Skin epidermis (tissue), 12 donors: Measurements from ENCODE around the gene EIF2B1.

Experiments used
- H3K27ac ChIP-seq, 21 experiments: fragments of 200-600 bp; sonication (generic) in 11 of 21; one replicate each; pipeline ENCODE4 v1.5.0; 2020; ENCODE audit warnings: mild to moderate bottlenecking in 3 of 21, inconsistent platforms in 2 of 21, moderate library complexity in 2 of 21
- H3K4me3 ChIP-seq, 7 experiments: fragments of 200-600 bp; sonication (generic) in 2 of 7; one replicate each; pipeline ENCODE4 v1.5.0; 2020; ENCODE audit warnings: inconsistent platforms in 2 of 7, mild to moderate bottlenecking in 2 of 7, moderate library complexity in 1 of 7

The EIF2B1 gene

GRCh38 chr12:123633379-123634141 lies at the start of gene EIF2B1, which contains the start of gene GTF2H3:
Gene EIF2B1, minus strand, starts transcription at chr12:123633686. Its CDS starts 129 bp downstream, at chr12:123633557.
Gene GTF2H3, plus strand, starts transcription at chr12:123633829. Its CDS starts 31 bp downstream, at chr12:123633860.
- peak within 1 kb of the TSS in 20 of 21 experiments; percentile 27 to 92 (median 85) for H3K27ac ChIP-seq

DNA sequence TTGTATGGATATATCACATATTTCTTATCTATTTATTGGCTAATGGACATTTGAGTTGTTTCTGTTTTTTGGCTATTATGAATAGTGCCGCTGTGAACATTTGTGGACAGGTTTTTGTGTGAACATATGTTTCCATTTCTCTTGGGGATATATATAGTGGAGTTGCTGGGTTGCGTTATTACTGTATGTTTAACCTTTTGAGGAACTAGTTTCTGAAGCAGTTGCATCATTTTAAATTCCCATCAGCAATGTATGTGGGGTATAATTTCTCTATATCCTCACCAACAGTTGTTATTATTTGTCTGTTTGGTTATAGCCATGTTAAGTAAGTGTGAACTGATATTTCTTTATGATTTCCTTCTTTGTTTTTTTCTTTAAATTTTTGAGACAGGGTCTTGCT lies 48.1 kb upstream of the EIF2B1 start:
- H3K27ac ChIP-seq = no peak overlapping the region
- no peak overlapping the region for H3K4me3 ChIP-seq

More at GRCh38 chr12:123633379-123634141, at the start of gene EIF2B1, which contains the start of gene GTF2H3:
- H3K4me3 ChIP-seq = peak within 1 kb of the TSS; percentile 75 to 98 (median 84)

GRCh38 chr12:123678981-123679380 lies 45.5 kb upstream of the EIF2B1 start:
- Histone ChIP-seq H3K27ac (no peak overlapping the region), H3K4me3 (no peak overlapping the region)

- no peak overlapping the region for H3K4me3 ChIP-seq
- H3K27ac ChIP-seq = no peak overlapping the region
Measured at GRCh38 chr12:123676616-123677320, 43.3 kb upstream of the EIF2B1 start.

DNA sequence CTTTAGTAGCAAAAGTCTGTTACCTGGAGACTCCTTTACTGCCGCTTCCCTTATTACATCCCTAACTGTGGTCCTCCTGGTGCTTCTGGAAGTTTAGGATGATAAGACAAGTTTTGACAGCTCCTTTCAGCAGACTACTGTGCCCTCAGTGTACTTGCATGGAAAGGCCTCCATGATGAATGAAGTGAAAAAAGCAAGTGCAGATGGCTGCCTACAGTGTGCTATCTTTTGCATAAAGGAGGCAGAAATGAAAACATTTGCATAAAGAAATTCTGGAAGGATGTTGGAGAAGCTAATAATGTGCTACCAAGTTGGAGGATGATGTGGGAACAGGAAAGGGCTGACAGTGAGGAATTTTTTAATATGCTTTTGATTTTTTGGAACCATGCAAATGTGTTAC lies 42.0 kb upstream of the EIF2B1 start:
- no peak overlapping the region for H3K4me3 ChIP-seq
- H3K27ac ChIP-seq = no peak overlapping the region

- Histone ChIP-seq H3K27ac (peak overlapping the region in 5 of 21 experiments; percentile 21 to 82 (median 77)), H3K4me3 (peak overlapping the region in 6 of 7 experiments; percentile 69 to 92 (median 80))
Measured at GRCh38 chr12:123671876-123672275, 38.4 kb upstream of the EIF2B1 start.

DNA sequence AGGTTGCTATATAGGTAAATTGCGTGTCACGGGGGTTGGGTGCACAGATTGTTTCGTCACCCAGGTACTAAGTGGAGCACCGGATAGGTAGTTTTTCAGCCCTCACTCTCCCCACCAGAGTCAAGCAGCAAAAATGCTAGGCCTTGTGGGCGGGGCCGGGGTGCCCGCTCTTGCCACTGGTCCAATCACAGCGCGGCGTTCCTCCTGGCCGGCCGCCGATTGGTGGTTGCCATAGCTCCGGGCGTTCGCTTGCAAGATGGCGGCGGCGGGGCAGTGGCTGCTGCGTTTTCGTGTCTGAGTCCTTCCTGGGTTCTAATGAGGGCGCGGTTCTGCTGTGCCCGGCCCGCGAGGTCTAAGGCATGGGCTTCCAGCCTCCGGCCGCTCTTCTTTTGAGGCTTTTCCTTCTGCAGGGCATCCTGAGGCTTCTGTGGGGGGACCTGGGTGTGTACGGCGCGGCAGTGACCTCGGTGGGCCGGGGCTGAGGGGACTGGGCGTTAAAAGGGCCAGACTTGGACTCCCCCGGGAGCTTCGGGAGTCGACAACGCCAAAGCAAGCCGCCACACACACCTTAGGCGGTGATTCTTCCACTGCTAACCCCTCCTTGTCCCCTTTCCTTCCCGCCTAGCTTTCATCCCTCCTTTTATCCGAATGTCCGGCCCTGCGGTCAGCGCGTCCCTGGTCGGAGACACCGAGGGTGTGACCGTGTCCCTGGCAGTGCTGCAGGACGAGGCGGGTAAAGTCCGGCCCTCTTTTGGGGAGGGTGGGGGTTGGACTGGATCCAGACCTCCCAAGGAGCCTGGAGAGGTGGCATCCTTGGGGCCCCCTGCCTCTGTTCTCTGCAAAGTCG lies 37.6 kb upstream of the EIF2B1 start, which contains the start of gene TCTN2:
Gene TCTN2, plus strand, starts transcription at position 232 of the 847 bp plus-strand sequence. Its CDS starts 128 bp downstream, at position 360.
- H3K27ac ChIP-seq = peak within 1 kb of the TSS in 15 of 21 experiments; percentile 21 to 82 (median 71)
- H3K4me3 ChIP-seq = peak within 1 kb of the TSS; percentile 69 to 92 (median 82)

- H3K4me3 ChIP-seq = no peak overlapping the region
- H3K27ac ChIP-seq = peak overlapping the region in 5 of 21 experiments; percentile 11 to 73 (median 47)
Measured at GRCh38 chr12:123667771-123668170, 34.3 kb upstream of the EIF2B1 start.

GRCh38 chr12:123659996-123660727 lies 26.7 kb upstream of the EIF2B1 start:
- Histone ChIP-seq H3K4me3 (no peak overlapping the region), H3K27ac (peak overlapping the region in 18 of 21 experiments; percentile 19 to 87 (median 64))

- no peak overlapping the region for H3K4me3 ChIP-seq
- no peak overlapping the region for H3K27ac ChIP-seq
Measured at GRCh38 chr12:123657211-123657610, 23.7 kb upstream of the EIF2B1 start.

GRCh38 chr12:123656392-123656791 lies 22.9 kb upstream of the EIF2B1 start:
- Histone ChIP-seq H3K27ac (no peak overlapping the region), H3K4me3 (no peak overlapping the region)

DNA sequence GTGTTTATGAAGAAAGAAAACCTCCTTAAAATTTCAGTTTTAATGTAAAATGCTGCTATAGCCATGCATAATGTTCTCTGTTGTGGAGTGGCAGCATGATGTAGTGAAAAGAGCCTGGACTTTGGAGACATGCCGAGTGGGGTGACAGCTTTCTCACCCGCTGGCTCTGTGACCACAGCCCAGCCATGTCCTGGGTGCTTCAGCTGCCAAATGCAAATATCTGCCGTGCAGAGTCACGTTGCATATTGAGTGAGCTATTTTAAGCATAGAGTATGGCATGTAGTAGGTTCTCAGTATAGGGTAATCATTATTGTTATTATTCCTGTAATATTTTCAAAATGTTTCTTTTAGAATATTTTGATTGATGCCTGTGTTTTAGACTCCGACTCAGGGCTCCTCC lies 21.9 kb upstream of the EIF2B1 start:
- no peak overlapping the region for H3K27ac ChIP-seq
- no peak overlapping the region for H3K4me3 ChIP-seq

DNA sequence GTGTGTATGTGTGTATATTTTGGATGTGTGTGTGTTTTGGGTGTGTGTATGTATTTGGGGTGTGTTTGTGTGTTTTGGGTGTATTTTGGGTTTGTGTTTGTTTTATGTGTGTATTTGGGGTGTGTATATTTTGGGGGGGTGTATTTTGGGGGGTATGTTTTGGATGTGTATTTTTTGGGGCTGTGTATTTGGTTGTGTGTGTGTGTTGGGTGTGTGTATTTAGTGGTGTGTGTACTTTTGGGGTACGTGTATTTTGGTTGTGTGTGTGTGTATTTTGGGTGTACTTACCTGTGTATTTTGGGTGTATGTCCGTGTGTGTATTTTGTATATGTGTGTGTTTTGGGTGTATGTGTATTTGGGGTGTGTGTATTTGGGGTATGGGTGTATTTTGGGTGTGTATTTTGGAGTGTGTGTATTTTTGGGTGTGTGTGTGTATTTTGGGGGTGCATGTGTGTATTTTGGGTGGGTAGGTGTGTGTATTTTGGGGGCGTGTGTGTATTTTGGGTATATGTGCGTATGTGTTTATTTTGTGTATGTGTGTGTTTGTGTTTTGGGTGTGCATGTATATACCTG lies 20.7 kb upstream of the EIF2B1 start:
- no peak overlapping the region for H3K27ac ChIP-seq
- no peak overlapping the region for H3K4me3 ChIP-seq

DNA sequence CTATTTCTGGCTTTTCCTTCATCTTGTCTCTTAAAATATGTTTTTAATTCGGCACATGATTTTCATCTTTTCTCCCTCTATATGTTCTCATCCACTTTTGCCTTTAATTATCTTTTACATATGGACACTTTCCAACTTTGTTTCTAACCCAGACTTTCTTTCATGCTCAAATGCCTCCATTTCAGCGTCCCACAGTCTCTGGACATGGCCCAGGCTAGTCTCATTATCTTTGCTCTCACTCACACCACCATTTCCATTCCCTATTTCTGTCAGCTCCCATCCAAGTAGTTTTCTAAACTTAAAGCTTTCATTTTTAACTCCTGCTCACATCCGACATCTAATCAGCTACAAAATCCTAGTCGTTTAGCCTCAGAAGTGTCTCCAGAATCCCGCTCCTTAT lies 14.9 kb upstream of the EIF2B1 start:
- no peak overlapping the region for H3K27ac ChIP-seq
- H3K4me3 ChIP-seq = no peak overlapping the region

- Histone ChIP-seq H3K4me3 (no peak overlapping the region), H3K27ac (no peak overlapping the region)
Measured at GRCh38 chr12:123645878-123646277, 12.4 kb upstream of the EIF2B1 start.

DNA sequence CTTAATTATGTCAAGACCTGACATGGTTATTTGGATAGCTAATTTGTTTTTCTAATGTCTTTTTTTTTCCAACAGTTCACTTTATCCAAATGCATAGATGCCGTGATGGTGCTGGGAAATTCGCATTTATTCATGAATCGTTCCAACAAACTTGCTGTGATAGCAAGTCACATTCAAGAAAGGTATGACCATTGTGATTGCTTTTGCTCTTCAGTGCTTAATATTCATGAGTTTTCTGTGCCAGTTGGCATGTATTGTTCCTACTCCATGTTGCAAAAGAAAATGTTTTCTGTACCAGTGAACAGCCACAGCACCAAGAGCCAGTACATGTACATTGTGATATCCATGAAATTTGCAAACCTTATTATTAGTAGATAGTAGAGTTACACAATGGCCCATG lies 11.9 kb upstream of the EIF2B1 start:
- H3K27ac ChIP-seq = no peak overlapping the region
- H3K4me3 ChIP-seq = no peak overlapping the region

- Histone ChIP-seq H3K27ac (no peak overlapping the region), H3K4me3 (no peak overlapping the region)
Measured at GRCh38 chr12:123643911-123644310, 10.4 kb upstream of the EIF2B1 start.

GRCh38 chr12:123634142-123634561 lies 666 bp upstream of the EIF2B1 start:
- Histone ChIP-seq H3K27ac (peak overlapping the region in 20 of 21 experiments; percentile 27 to 92 (median 85)), H3K4me3 (peak overlapping the region; percentile 75 to 98 (median 84))
